Activated CD4-positive, alpha-beta T cell treated with anti-CD3 and anti-CD28 coated beads for 36 hours (primary cell): ENCODE results near the gene LIF. TPM values are rescaled to one million over a fixed set of nuclear protein-coding genes. Genes with fewer than 3 reads are reported as not detected.
"Not testable (repeated sequence)": the region's sequence is repeated elsewhere in the genome, so short reads cannot be mapped to it uniquely, and the experiment has no call there.

Source experiments
- ATAC-seq: fragments of 200-7000 bp; cut with Tn5 transposase; one replicate; pipeline ENCODE4 v1.10.0; 2021; ENCODE audit warnings: mild to moderate bottlenecking, moderate library complexity
- CTCF ChIA-PET: fragments of 350-600 bp; sonication (Branson Sonifier 250); formaldehyde crosslinking; loops from one replicate; lab custom pipeline; 2021; ENCODE audit warnings: antibody characterized with exemption; lab: Charles Lee
- POLR2A ChIA-PET: fragments of 350-600 bp; sonication (Branson Sonifier 250); formaldehyde crosslinking; loops from one replicate; lab custom pipeline; 2021; ENCODE audit warnings: antibody characterized with exemption, inconsistent platforms; lab: Charles Lee
- DNase-seq: peaks from one replicate; pipeline ENCODE4 v3.0.0-alpha.2; 2020
- H3K27ac Mint-ChIP-seq: one replicate; pipeline ENCODE4 v1.8.0; 2021; ENCODE audit warnings: mixed read lengths
- H3K27me3 Mint-ChIP-seq: one replicate; pipeline ENCODE4 v1.8.0; 2021; ENCODE audit warnings: mixed read lengths
- H3K36me3 Mint-ChIP-seq: one replicate; pipeline ENCODE4 v1.8.0; 2021; ENCODE audit warnings: low read depth, mixed read lengths
- H3K4me1 Mint-ChIP-seq: one replicate; pipeline ENCODE4 v1.8.0; 2021; ENCODE audit warnings: mixed read lengths
- H3K4me3 Mint-ChIP-seq: one replicate; pipeline ENCODE4 v1.8.0; 2021; ENCODE audit warnings: mild to moderate bottlenecking, moderate library complexity, mixed read lengths
- H3K9me3 Mint-ChIP-seq: one replicate; pipeline ENCODE4 v1.8.0; 2021; ENCODE audit warnings: low read depth, mixed read lengths
- intact Hi-C, 2 experiments: fragments of 100-400 bp; cut with DNase I in 1 of 2; cut with micrococcal nuclease in 1 of 2; formaldehyde crosslinking; loops; one replicate each; pipeline versions ENCODE4 v1.14.2 to v1.15.1; 2022 to 2024; cut with DNase I, micrococcal nuclease
- total RNA-seq, 2 experiments: library from RNA; stranded (reverse); gene quantifications; one replicate each; pipeline ENCODE4 v1.2.3, GENCODE V29; 2021

LIF gene
- total RNA-seq, 2 experiments from 2014 or later, result 77.3 to 105 TPM

GRCh38 chr22:30204742-30205111 lies 41.8 kb downstream of the LIF start:
- Mint-ChIP-seq H3K4me1 (no peaks in the 10 kb centered on the region), H3K9me3 (no peaks in the 10 kb centered on the region), H3K36me3 (no peaks in the 10 kb centered on the region), H3K27ac (no peak overlapping the region), H3K4me3 (no peak overlapping the region), H3K27me3 (no peaks in the 10 kb centered on the region)
- ATAC-seq, result no peak
- ChIA-PET CTCF (interaction anchor here (1.4 kb wide), 1 partner anchor 9 kb away, joined by 5 read pairs; no protein-coding TSS in a partner anchor), POLR2A (no interaction called here)
- intact Hi-C loops, result no loop called here
- no peak for DNase-seq

GRCh38 chr22:30204015-30204741 lies 42.4 kb downstream of the LIF start:
- Mint-ChIP-seq H3K36me3 (no peaks in the 10 kb centered on the region), H3K27ac (no peak overlapping the region), H3K9me3 (no peaks in the 10 kb centered on the region), H3K27me3 (no peaks in the 10 kb centered on the region), H3K4me1 (peaks cover 5% of the 10 kb centered on the region), H3K4me3 (no peak overlapping the region)
- ChIA-PET POLR2A (no interaction called here), CTCF (interaction anchor here (1.4 kb wide), 1 partner anchor 9 kb away, joined by 5 read pairs; no protein-coding TSS in a partner anchor)
- ATAC-seq (no peak), DNase-seq (no peak)
- intact Hi-C loops, result no loop called here

DNA sequence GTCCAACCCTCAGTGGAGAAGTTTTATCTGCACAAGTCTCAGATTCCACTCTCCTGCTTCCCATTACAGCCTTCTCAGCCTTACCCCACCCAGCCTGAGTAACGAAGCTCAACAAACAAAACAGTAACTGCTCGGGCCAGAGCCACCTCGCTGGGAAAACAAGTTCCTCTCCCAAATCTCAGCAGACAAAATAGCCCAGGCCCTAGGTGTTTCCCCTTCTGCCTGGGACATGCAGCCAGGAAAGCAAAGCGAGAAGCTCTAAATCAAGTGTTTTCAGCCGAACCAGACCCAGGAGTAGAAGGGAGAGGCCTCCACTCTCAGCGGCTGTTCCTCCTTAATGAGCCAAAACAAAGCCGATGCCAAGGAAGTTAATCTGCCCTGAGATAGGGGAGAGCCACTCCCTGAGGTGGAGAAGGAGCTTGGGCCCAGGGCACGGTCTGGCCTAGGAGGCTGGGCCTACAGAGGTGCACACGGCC lies 44.0 kb downstream of the LIF start:
- no peak overlapping the region for H3K27ac Mint-ChIP-seq
- peaks cover 17% of the 10 kb centered on the region for H3K4me1 Mint-ChIP-seq
- H3K36me3 Mint-ChIP-seq, result no peaks in the 10 kb centered on the region
- DNase-seq, result no peak
- H3K27me3 Mint-ChIP-seq, result no peaks in the 10 kb centered on the region
- H3K9me3 Mint-ChIP-seq, result no peaks in the 10 kb centered on the region
- intact Hi-C loops, result no loop called here
- CTCF ChIA-PET, result interaction anchor here (1.2 kb wide), 1 partner anchor 24 kb away, joined by 5 read pairs; no protein-coding TSS in a partner anchor
- POLR2A ChIA-PET, result no interaction called here
- ATAC-seq, result no peak
- H3K4me3 Mint-ChIP-seq, result no peak overlapping the region

GRCh38 chr22:30201945-30202344 lies 44.6 kb downstream of the LIF start:
- ChIA-PET POLR2A (no interaction called here), CTCF (interaction anchor here (0.6 to 1.2 kb wide), 3 partner anchors 23 to 29 kb away, joined by 3 to 5 read pairs (median 5); no protein-coding TSS in a partner anchor)
- Mint-ChIP-seq H3K36me3 (no peaks in the 10 kb centered on the region), H3K4me3 (no peak overlapping the region), H3K4me1 (peaks cover 23% of the 10 kb centered on the region), H3K27me3 (no peaks in the 10 kb centered on the region), H3K27ac (no peak overlapping the region), H3K9me3 (no peaks in the 10 kb centered on the region)
- intact Hi-C loops, result no loop called here
- ATAC-seq, result no peak
- DNase-seq, result no peak

- intact Hi-C loops, ATAC-seq, H3K4me3 Mint-ChIP-seq, POLR2A ChIA-PET, H3K9me3 Mint-ChIP-seq, DNase-seq, H3K36me3 Mint-ChIP-seq, H3K27me3 Mint-ChIP-seq, H3K27ac Mint-ChIP-seq: not testable (repeated sequence)
- CTCF ChIA-PET, result interaction anchor here (0.6 kb wide), 1 partner anchor 17 kb away, joined by 3 read pairs; no protein-coding TSS in a partner anchor
- H3K4me1 Mint-ChIP-seq, result peaks cover 33% of the 10 kb centered on the region
Observed at GRCh38 chr22:30200905-30201304, 45.7 kb downstream of the LIF start.

DNA sequence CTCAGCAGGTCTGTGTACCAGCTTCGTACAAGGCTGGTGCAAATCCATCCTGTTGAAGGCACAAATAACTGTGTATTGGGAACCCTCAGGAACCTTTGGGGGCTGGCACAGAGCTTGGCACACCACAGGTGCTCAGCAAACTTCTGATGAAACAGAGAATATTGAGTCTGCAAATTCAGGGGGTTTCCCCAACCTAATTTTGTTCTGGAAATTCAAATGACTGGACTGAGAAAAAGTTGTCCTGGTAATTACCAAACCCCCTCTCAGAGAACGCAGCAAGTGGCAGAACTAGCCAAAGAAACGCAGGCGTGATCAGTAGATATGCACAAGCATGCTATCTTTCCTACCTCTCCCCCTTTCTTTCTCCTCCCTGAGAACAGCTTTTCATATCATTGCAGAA lies 47.6 kb downstream of the LIF start:
- POLR2A ChIA-PET, result interaction anchor here (0.8 kb wide), 1 partner anchor 45 kb away, joined by 3 read pairs; no protein-coding TSS in a partner anchor

GRCh38 chr22:30198152-30198825 lies 48.3 kb downstream of the LIF start:
- DNase-seq (no peak), ATAC-seq (no peak)
- Mint-ChIP-seq H3K36me3 (no peaks in the 10 kb centered on the region), H3K4me1 (peaks cover 44% of the 10 kb centered on the region), H3K27me3 (no peaks in the 10 kb centered on the region), H3K27ac (peak overlapping the region; percentile 42), H3K4me3 (no peak overlapping the region), H3K9me3 (no peaks in the 10 kb centered on the region)
- intact Hi-C loops, result loop anchor here in 1 of 2 experiments (5.0 kb wide), 2 partner anchors 36 to 39 kb away; no protein-coding TSS in a partner anchor
- POLR2A ChIA-PET, result interaction anchor here (0.6 to 0.8 kb wide), 3 partner anchors 34 to 46 kb away, joined by 3 to 8 read pairs (median 3); no protein-coding TSS in a partner anchor
- CTCF ChIA-PET, result interaction anchor here (0.9 kb wide), 1 partner anchor 88 kb away, joined by 3 read pairs; no protein-coding TSS in a partner anchor

More for the DNA sequence above, 47.6 kb downstream of the LIF start:
- no peaks in the 10 kb centered on the region for H3K36me3 Mint-ChIP-seq
- intact Hi-C loops, result loop anchor here in 1 of 2 experiments (5.0 kb wide), 2 partner anchors 37 to 38 kb away; no protein-coding TSS in a partner anchor
- CTCF ChIA-PET, result interaction anchor here (0.9 to 1.4 kb wide), 2 partner anchors 13 to 87 kb away, joined by 3 read pairs; no protein-coding TSS in a partner anchor
- H3K27ac Mint-ChIP-seq, result peak overlapping the region; percentile 42
- DNase-seq (no peak), ATAC-seq (peak; percentile 18)
- H3K4me3 Mint-ChIP-seq, result no peak overlapping the region
- H3K9me3 Mint-ChIP-seq, result no peaks in the 10 kb centered on the region
- H3K4me1 Mint-ChIP-seq, result peaks cover 44% of the 10 kb centered on the region
- no peaks in the 10 kb centered on the region for H3K27me3 Mint-ChIP-seq

DNA sequence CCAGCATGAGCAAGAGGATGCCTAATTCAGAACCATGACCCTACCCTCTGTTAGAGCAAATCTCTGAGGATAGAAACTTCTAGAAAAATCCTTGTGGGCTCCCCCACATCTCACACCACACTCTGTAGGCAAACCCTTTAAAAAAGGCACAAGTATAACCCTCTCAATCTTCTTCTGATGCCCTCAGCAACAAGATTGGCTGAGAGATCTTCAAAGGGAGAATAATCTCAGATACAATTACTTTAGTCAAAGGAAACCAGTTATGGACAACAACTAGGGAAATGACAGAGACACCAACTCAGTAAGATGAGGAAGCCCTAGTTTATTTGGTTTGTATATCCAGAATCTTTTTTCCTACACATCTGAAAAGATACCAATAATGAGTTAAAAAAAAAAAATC lies 49.2 kb downstream of the LIF start:
- ATAC-seq (no peak), DNase-seq (no peak)
- POLR2A ChIA-PET, result no interaction called here
- Mint-ChIP-seq H3K27me3 (no peaks in the 10 kb centered on the region), H3K4me3 (no peak overlapping the region), H3K27ac (peak overlapping the region; percentile 90), H3K9me3 (no peaks in the 10 kb centered on the region), H3K36me3 (no peaks in the 10 kb centered on the region), H3K4me1 (peaks cover 50% of the 10 kb centered on the region)
- CTCF ChIA-PET, result no interaction called here
- intact Hi-C loops, result loop anchor here (2.0 to 5.0 kb wide), 4 partner anchors 15 to 40 kb away; no protein-coding TSS in a partner anchor

- CTCF ChIA-PET, result interaction anchor here (0.8 to 1.6 kb wide), 5 partner anchors 11 to 89 kb away, joined by 3 to 8 read pairs (median 3); no protein-coding TSS in a partner anchor
- H3K27me3 Mint-ChIP-seq, result no peaks in the 10 kb centered on the region
- POLR2A ChIA-PET, result interaction anchor here (0.6 to 1.3 kb wide), 4 partner anchors 12 to 68 kb away, joined by 3 to 8 read pairs (median 6); no protein-coding TSS in a partner anchor
Observed at GRCh38 chr22:30196880-30197336, 49.7 kb downstream of the LIF start.

GRCh38 chr22:30196141-30196879 lies 50.2 kb downstream of the LIF start:
- POLR2A ChIA-PET, result interaction anchor here (0.6 to 1.3 kb wide), 4 partner anchors 11 to 69 kb away, joined by 3 to 8 read pairs (median 6); no protein-coding TSS in a partner anchor
- Mint-ChIP-seq H3K27ac (peak overlapping the region; percentile 90), H3K36me3 (no peaks in the 10 kb centered on the region), H3K4me1 (peaks cover 56% of the 10 kb centered on the region), H3K9me3 (no peaks in the 10 kb centered on the region), H3K4me3 (peak overlapping the region; percentile 25), H3K27me3 (no peaks in the 10 kb centered on the region)
- ATAC-seq (peak; percentile 75), DNase-seq (peak; percentile 66)
- CTCF ChIA-PET, result interaction anchor here (0.8 to 1.6 kb wide), 7 partner anchors 8 to 191 kb away, joined by 3 to 8 read pairs (median 3); partner anchors contain the start of gene RNF215
- intact Hi-C loops, result loop anchor here (2.0 to 5.0 kb wide), 4 partner anchors 14 to 41 kb away; no protein-coding TSS in a partner anchor

More at GRCh38 chr22:30196880-30197336, 49.7 kb downstream of the LIF start:
- Mint-ChIP-seq H3K9me3 (no peaks in the 10 kb centered on the region), H3K27ac (peak overlapping the region; percentile 90), H3K4me1 (peaks cover 55% of the 10 kb centered on the region), H3K36me3 (no peaks in the 10 kb centered on the region), H3K4me3 (no peak overlapping the region)
- DNase-seq (no peak), ATAC-seq (no peak)
- intact Hi-C loops, result loop anchor here (2.0 to 5.0 kb wide), 4 partner anchors 14 to 40 kb away; no protein-coding TSS in a partner anchor
